Dermis microvascular lymphatic vessel endothelial cell (primary cell): ENCODE measurements around the gene HINT3. TPM values are rescaled to one million over a fixed set of nuclear protein-coding genes. Genes with fewer than 3 reads are reported as not detected.
"Not testable (repeated sequence)": the region's sequence is repeated elsewhere in the genome, so short reads cannot be mapped to it uniquely, and the experiment has no call there.

Source experiments
- DNase-seq, 2 donors: peaks; one replicate each; pipeline versions ENCODE4 v3.0.0 to v3.0.0-alpha.2; 2010; ENCODE audit warnings: low read depth in 2 of 2
- total RNA-seq: library from RNA; depleted of rRNA; stranded (reverse); fragments of >200 nt; gene quantifications from 2 replicates; pipeline ENCODE4 v1.2.1, GENCODE V29; 2014

The HINT3 gene
- total RNA-seq, 1 donor from 2014 or later = 11.6 TPM

GRCh38 chr6:125939791-125940190 lies 16.8 kb upstream of the HINT3 start:
- no peak for DNase-seq

DNA sequence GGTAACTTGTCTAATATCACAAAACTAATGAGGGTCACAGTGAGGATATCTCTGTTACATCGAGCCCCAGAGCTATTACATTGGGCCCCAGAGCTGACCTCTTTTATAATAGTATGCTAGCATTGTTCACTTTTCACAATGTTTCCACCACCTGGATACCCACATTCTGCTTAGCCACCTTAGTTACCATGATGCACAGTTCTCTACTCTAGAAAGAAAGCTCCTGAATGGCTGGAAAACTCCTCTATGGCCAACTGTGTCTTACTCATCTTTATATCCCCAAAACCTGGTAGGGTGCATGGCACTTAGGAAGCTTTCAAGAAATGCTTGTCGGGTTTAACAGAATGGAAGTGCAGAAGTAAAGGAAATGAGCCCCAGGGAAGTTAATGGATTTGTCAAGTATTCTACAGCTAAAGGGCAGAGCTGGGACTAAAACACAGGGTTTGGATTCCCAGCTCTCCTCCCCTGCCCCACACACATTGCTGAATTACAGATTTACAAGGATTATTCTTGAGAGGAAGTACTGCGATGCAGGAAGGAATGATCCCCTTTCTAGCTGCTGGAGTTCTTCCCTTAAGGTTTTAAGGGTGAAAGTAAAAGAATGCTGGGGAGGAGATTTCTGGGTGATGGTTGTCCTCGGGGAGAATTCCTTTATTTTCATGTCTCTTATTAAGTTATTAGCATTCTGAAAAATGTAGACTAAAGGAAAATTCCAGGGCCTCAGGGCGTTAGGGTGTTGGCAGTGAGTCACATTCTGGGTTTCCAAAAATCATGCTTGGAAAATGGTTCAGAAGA lies 16.1 kb upstream of the HINT3 start:
- no peak for DNase-seq

GRCh38 chr6:125942672-125943527 lies 13.7 kb upstream of the HINT3 start:
- no peak for DNase-seq

DNA sequence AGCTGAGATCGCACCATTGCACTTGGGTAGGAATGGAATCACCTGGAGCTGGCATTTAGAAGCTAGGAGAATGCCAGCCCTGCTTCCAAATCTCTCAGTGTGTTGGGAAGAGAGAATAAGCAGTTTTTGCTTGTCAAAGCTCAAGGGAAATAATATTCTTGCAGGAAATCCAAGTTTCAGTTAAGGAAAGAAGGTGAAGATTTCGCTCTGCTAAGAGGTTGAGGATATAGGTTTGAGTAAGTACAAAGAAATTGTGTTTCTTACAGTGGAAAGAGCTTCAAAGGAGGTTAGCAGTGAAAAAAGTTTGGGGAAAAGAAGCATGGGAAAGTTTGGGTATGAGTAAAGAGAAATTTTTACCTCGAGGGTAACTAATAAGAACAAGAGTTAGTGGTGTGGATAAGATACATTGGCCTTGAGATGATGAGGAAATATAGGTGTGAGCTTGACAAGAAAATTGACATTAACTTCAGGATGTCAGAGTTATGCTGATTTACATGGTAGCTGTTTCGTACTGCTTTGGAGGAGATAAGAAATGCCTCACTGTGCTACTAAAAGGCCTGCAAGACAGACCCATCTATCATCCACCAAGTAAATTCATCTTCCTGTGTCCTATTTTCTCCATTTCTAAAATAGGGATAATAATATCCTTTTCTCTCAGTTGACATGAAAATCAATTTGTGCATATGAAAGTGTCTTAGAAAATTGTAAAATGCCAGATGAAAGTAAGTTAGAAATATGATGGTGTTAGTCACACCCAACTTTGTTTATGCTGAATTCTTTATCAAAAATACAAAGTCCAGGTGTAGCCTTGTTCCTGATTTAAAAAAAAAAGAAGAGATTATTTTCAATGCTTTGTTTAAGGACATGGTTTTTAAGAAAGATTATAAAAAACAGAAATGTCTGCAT lies 12.8 kb upstream of the HINT3 start:
- DNase-seq = no peak

GRCh38 chr6:125944434-125944816 lies 12.1 kb upstream of the HINT3 start:
- peak; percentile 97 for DNase-seq

- no peak for DNase-seq
Observed at GRCh38 chr6:125944896-125945295, 11.7 kb upstream of the HINT3 start.

DNA sequence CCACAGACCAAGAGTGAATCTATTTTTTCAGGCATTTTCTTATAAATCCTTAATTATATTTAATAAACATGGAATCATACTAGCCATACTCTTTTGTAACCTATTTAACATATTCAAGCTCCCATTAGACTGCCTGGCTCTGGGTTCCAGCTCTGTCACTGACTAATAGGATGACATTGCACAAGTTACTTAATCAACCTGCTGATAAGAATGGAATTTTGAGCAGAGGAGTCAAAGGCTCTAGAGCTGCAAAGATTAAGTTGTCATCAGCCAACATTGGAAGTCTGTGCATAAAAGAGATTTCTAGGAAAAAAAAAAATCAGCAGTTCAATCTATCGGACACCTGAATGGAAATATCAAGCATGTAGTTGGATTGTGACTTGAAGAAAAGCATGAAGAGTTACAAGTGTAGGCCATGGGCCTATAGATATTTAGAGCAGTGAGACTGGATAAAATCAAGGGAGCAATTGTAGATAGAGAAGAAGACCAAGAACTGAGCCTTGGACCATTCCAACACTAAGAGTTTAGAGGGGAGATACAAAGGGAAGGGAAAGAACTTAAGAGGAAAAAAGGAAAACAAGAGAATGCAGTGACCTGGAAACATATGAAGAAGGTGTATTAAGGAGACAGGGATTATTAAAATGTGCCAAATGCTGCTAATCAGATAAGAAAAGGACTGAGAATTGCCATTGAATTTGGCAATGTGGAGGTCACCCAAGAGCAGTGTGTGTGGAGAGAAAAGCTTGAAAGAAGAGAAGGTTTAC lies 11.0 kb upstream of the HINT3 start:
- no peak for DNase-seq

GRCh38 chr6:125947615-125948014 lies 9.0 kb upstream of the HINT3 start:
- DNase-seq = no peak

DNA sequence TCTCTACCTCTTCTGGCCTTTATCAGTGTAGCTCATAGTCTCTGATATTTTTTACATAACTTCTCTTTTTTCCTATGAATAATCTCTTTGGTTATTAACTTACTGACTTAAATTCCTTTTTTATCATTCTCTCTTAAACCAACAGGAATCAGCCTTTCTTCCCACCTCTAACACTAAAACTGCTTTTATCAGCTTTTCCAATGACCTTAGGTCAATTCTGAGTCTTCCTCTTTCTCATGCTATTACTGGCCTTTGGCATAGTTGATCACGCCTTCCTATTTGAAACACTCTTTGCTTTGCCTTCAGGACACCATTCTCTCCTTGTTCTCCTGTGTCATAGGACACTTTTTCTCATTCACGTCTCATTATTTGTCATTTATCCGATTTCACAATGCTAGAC lies 8.1 kb upstream of the HINT3 start:
- no peak for DNase-seq

- no peak for DNase-seq
Observed at GRCh38 chr6:125949069-125949468, 7.5 kb upstream of the HINT3 start.

DNA sequence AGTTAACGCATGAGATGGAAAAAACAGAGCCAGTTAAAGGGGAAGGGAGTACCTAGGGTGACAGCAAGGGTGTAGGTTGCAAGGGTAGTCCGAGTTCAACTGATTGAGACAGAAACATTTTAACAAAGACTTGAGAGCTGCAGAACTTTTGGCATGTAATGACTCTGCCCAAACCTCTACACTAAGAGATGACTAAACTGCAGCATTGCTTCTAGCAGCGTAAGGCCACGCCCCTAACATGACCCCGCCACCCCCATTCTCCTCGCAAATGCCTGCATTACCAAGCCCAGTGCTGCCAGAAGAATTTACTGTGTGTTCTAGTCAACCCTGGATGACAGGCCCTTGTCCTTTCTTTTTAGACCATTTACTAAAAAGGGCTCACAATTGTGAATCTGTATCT lies 6.3 kb upstream of the HINT3 start:
- no peak for DNase-seq

DNA sequence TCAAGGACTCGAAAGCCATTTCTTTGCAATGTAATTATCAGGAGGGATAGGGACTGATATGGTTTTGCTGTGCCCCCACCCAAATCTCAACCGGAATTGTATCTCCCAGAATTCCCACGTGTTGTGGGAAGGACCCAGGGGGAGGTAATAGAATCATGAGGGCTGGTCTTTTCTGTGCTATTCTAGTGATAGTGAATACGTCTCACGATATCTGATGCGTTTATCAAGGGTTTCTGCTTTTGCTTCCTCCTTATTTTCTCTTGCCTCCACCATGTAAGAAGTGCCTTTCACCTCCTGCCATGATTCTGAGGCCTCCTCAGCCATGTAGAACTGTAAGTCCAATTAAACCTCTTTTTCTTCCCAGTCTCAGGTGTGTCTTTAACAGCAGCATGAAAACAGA lies 5.9 kb upstream of the HINT3 start:
- not testable (repeated sequence) for DNase-seq

GRCh38 chr6:125951323-125951722 lies 5.2 kb upstream of the HINT3 start:
- no peak for DNase-seq

GRCh38 chr6:125952764-125953501 lies 3.6 kb upstream of the HINT3 start:
- DNase-seq = peak in 1 of 2 donors; percentile 60

GRCh38 chr6:125953502-125953875 lies 3.1 kb upstream of the HINT3 start:
- peak in 1 of 2 donors; percentile 30 for DNase-seq

DNA sequence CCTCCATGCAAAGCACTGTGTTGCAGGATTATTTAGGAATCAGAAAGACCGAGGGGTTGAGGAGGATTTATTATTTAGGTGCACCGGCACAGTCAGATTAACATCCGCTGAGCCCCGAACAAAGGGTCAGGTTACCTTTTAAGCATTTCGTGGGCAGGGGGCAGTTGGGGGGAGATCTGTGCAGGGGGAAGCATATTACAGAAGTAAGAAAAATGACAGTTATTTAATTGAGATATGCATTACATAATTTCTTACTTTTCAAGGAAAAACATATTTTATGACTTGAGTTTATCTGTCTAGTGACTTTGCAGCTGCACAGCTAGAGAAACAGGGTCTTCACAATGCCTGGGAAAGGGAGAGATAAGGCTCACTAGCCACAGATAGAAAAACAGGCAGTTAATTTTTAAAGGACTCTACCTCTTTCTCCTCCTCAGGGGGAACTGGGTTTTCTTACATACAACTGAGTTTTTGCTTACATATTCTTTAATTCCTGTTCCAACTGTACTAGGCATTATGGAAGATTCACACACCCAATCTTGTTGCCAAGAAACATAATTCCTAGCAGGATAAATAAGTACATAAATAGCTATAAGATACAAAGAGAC lies 1.7 kb upstream of the HINT3 start:
- no peak for DNase-seq

DNA sequence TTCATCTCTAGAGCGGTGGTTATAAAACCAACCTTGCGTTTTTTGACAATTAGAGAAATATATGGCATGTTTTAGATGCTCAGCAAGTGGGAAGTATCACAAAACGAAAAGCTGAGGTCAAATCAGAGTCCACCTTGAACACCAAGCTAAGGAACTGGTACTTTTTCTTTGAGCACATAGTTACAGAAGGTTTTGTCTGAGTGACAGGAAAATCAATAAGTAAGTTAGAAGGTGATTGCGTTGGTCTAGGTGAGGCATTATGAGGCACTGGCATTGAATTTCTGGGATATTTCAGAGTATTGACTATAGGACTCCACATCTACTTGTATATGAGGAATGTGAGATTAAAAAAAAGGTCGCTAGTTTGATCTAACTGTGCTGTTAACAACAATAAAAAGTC lies 597 bp upstream of the HINT3 start:
- DNase-seq = no peak

DNA sequence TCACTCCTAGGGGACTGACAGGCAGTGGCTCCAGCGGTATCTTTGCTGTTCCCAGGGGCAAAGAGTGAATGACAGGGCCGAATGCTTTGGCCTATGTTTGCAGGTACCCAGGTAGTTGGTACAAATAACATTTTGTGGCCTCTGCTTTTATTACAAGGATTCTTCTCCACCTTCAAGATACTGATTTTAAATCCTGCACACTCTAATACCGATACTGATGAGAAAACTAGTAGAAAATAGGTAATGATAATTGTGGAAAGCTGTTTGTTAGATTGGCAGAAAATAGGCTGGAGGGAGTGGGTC lies 772 bp downstream of the HINT3 start:
- DNase-seq = no peak

- DNase-seq = peak in 1 of 2 donors; percentile 46
Observed at GRCh38 chr6:125957845-125958244, 1.3 kb downstream of the HINT3 start.

- DNase-seq = no peak
Observed at GRCh38 chr6:125959041-125959440, 2.5 kb downstream of the HINT3 start.
